ENCODE measurements around the gene HOATZ.

HOATZ gene

GRCh38 chr11:111522426-111522825 lies 7.8 kb downstream of the HOATZ start:
- no peak for DNase-seq (ENCODE audit: low read depth)

GRCh38 chr11:111523343-111523742 lies 8.8 kb downstream of the HOATZ start:
- no peak for DNase-seq (ENCODE audit: low read depth)

GRCh38 chr11:111524056-111524455 lies 9.5 kb downstream of the HOATZ start:
- no peak for DNase-seq (ENCODE audit: low read depth)

- DNase-seq (ENCODE audit: low read depth) = no peak
Observed at GRCh38 chr11:111525456-111525855, 10.9 kb downstream of the HOATZ start.

GRCh38 chr11:111526501-111526900 lies 11.9 kb downstream of the HOATZ start:
- DNase-seq (ENCODE audit: low read depth) = no peak

- no peak for DNase-seq (ENCODE audit: low read depth)
Observed at GRCh38 chr11:111527279-111527678, 12.7 kb downstream of the HOATZ start.

GRCh38 chr11:111528557-111528956 lies 14.0 kb downstream of the HOATZ start:
- DNase-seq (ENCODE audit: low read depth) = no peak

GRCh38 chr11:111530091-111530490 lies 15.5 kb downstream of the HOATZ start:
- DNase-seq (ENCODE audit: low read depth) = no peak

- no peak for DNase-seq (ENCODE audit: low read depth)
Observed at GRCh38 chr11:111531136-111531535, 16.6 kb downstream of the HOATZ start.

- DNase-seq (ENCODE audit: low read depth) = no peak
Observed at GRCh38 chr11:111531687-111532364, 17.2 kb downstream of the HOATZ start.

GRCh38 chr11:111532365-111532709 lies 17.8 kb downstream of the HOATZ start:
- DNase-seq (ENCODE audit: low read depth) = no peak

- DNase-seq (ENCODE audit: low read depth) = no peak
Observed at GRCh38 chr11:111535281-111535680, 20.7 kb downstream of the HOATZ start.

GRCh38 chr11:111537336-111537860 lies 22.8 kb downstream of the HOATZ start:
- no peak for DNase-seq (ENCODE audit: low read depth)

GRCh38 chr11:111538407-111539114 lies 24.0 kb downstream of the HOATZ start:
- no peak for DNase-seq (ENCODE audit: low read depth)

GRCh38 chr11:111539426-111540113 lies 25.0 kb downstream of the HOATZ start:
- DNase-seq (ENCODE audit: low read depth) = no peak

GRCh38 chr11:111540114-111540936 lies 25.7 kb downstream of the HOATZ start, which contains the start of gene LAYN:
Gene LAYN (plus strand): TSS chr11:111540720. CDS start chr11:111540844, 124 bp downstream.
- DNase-seq (ENCODE audit: low read depth) = no peak

GRCh38 chr11:111540937-111541253 lies 26.3 kb downstream of the HOATZ start:
- DNase-seq (ENCODE audit: low read depth) = no peak

- DNase-seq (ENCODE audit: low read depth) = no peak
Observed at GRCh38 chr11:111541254-111542061, 26.9 kb downstream of the HOATZ start.

GRCh38 chr11:111542606-111543275 lies 28.2 kb downstream of the HOATZ start:
- no peak for DNase-seq (ENCODE audit: low read depth)

GRCh38 chr11:111548525-111548924 lies 33.9 kb downstream of the HOATZ start:
- no peak for DNase-seq (ENCODE audit: low read depth)

All from activated T-helper 9 cell treated with anti-CD3 and anti-CD28 coated beads, Interleukin-2, amount 50 U/mL, for 16 hours (primary cell).